ENCODE data around the gene CNTNAP5.
"Not testable (repeated sequence)": the region's sequence is repeated elsewhere in the genome, so short reads cannot be mapped to it uniquely, and the experiment has no call there.

Gene CNTNAP5

GRCh38 chr2:124327303-124327702 is 302.2 kb downstream of the CNTNAP5 start:
- no peak for DNase-seq

GRCh38 chr2:124328397-124328796 is 303.3 kb downstream of the CNTNAP5 start:
- no peak for DNase-seq

- DNase-seq, result no peak
These were observed 308.7 kb downstream of the CNTNAP5 start for GRCh38 chr2:124333784-124334183.

- DNase-seq, result no peak
These were observed 310.0 kb downstream of the CNTNAP5 start for GRCh38 chr2:124335058-124335457.

GRCh38 chr2:124339709-124340108 is 314.6 kb downstream of the CNTNAP5 start:
- DNase-seq, result no peak

GRCh38 chr2:124343827-124344498 is 318.9 kb downstream of the CNTNAP5 start:
- no peak for DNase-seq

GRCh38 chr2:124347209-124347608 is 322.1 kb downstream of the CNTNAP5 start:
- DNase-seq, result no peak

- DNase-seq, result no peak
These were observed 328.6 kb downstream of the CNTNAP5 start for GRCh38 chr2:124353656-124354055.

GRCh38 chr2:124354466-124354865 is 329.4 kb downstream of the CNTNAP5 start:
- no peak for DNase-seq

- not testable (repeated sequence) for DNase-seq
These were observed 336.9 kb downstream of the CNTNAP5 start for GRCh38 chr2:124361966-124362365.

- no peak for DNase-seq
These were observed 344.1 kb downstream of the CNTNAP5 start for GRCh38 chr2:124369181-124369580.

GRCh38 chr2:124380221-124380749 is 355.2 kb downstream of the CNTNAP5 start:
- no peak for DNase-seq

- no peak for DNase-seq
These were observed 357.1 kb downstream of the CNTNAP5 start for GRCh38 chr2:124382067-124382618.

GRCh38 chr2:124395961-124396360 is 370.9 kb downstream of the CNTNAP5 start:
- no peak for DNase-seq

- DNase-seq, result no peak
These were observed 377.2 kb downstream of the CNTNAP5 start for GRCh38 chr2:124402274-124402673.

GRCh38 chr2:124407836-124408534 is 382.9 kb downstream of the CNTNAP5 start:
- DNase-seq, result not testable (repeated sequence)

- DNase-seq, result no peak
These were observed 399.0 kb downstream of the CNTNAP5 start for GRCh38 chr2:124424074-124424473.

GRCh38 chr2:124426122-124426521 is 401.0 kb downstream of the CNTNAP5 start:
- no peak for DNase-seq

- DNase-seq, result no peak
These were observed 401.5 kb downstream of the CNTNAP5 start for GRCh38 chr2:124426625-124427024.

- no peak for DNase-seq
These were observed 412.7 kb downstream of the CNTNAP5 start for GRCh38 chr2:124437811-124438210.

GRCh38 chr2:124450481-124450880 is 425.4 kb downstream of the CNTNAP5 start:
- DNase-seq, result no peak

GRCh38 chr2:124476291-124476690 is 451.2 kb downstream of the CNTNAP5 start:
- no peak for DNase-seq

GRCh38 chr2:124478761-124479160 is 453.7 kb downstream of the CNTNAP5 start:
- no peak for DNase-seq

- DNase-seq, result no peak
These were observed 455.9 kb downstream of the CNTNAP5 start for GRCh38 chr2:124480958-124481357.
